SU-DHL-6 (cell line): ENCODE data around the gene BCAS1.

ENCODE experiments used
- CTCF ChIP-seq: fragments of 200-600 bp; sonication (generic); IDR thresholded peaks from one replicate; pipeline ENCODE4 v1.5.1; 2017; ENCODE audit warnings: antibody characterized with exemption, mild to moderate bottlenecking, low read length, moderate library complexity; ENCODE audit not compliant: insufficient read depth, poor library complexity, severe bottlenecking
- EZH2phosphoT487 ChIP-seq: fragments of 200-600 bp; sonication (generic), shearing (Covaris generic); conservative IDR thresholded peaks from 2 replicates; pipeline ENCODE4 v1.6.1; 2018; ENCODE audit warnings: mild to moderate bottlenecking, antibody characterized with exemption, low read length, moderate library complexity, mixed read lengths

- TF ChIP-seq CTCF (no peak), EZH2phosphoT487 (no peak)
Observed at GRCh38 chr20:54038961-54039360, 31.4 kb downstream of the BCAS1 start.
